A673 (cell line): ENCODE data around the gene MALT1. TPM values are rescaled to one million over a fixed set of nuclear protein-coding genes. Genes with fewer than 3 reads are reported as not detected.

Source experiments
- BruUV-seq: library from RNA; stranded (reverse); fragments of 400-500 nt; replicated peaks from 2 replicates; lab custom pipeline; 2021; lab: Mats Ljungman, UMichigan
- CTCF ChIA-PET: fragments of 300-600 bp; sonication (Branson Sonifier 250); formaldehyde crosslinking; loops from one replicate; lab custom pipeline; 2022; ENCODE audit warnings: antibody characterized with exemption; lab: Charles Lee
- POLR2A ChIA-PET: fragments of 300-600 bp; sonication (Branson Sonifier 250); formaldehyde crosslinking; loops from one replicate; lab custom pipeline; 2022; ENCODE audit warnings: antibody characterized with exemption; ENCODE audit not compliant: low non-redundant PET; lab: Charles Lee
- DNase-seq: peaks from one replicate; pipeline ENCODE4 v3.0.0-alpha.2; 2015; ENCODE audit warnings: low spot score
- H3K27ac ChIP-seq: fragments of 200-600 bp; sonication (generic); 2 replicates; pipeline ENCODE4 v1.5.1; 2016; ENCODE audit warnings: mixed run types, low read depth, mild to moderate bottlenecking, mixed read lengths, antibody characterized with exemption, low read length; ENCODE audit not compliant: poor library complexity, severe bottlenecking
- H3K27me3 ChIP-seq: fragments of 200-600 bp; sonication (generic); replicated peaks from 2 replicates; pipeline ENCODE4 v1.6.1; 2017; ENCODE audit warnings: mixed run types, low read depth, mild to moderate bottlenecking, mixed read lengths, antibody characterized with exemption, low read length; ENCODE audit not compliant: insufficient read depth, poor library complexity
- H3K36me3 ChIP-seq: fragments of 200-600 bp; sonication (generic); 2 replicates; pipeline ENCODE4 v1.6.1; 2016; ENCODE audit warnings: mixed run types, mild to moderate bottlenecking, mixed read lengths, antibody characterized with exemption, low read length; ENCODE audit not compliant: insufficient read depth, poor library complexity, severe bottlenecking
- H3K4me1 ChIP-seq: fragments of 200-600 bp; sonication (generic); 2 replicates; pipeline ENCODE4 v1.6.1; 2017; ENCODE audit warnings: mixed run types, mild to moderate bottlenecking, mixed read lengths, antibody characterized with exemption, low read length; ENCODE audit not compliant: insufficient read depth, poor library complexity, severe bottlenecking
- H3K4me3 ChIP-seq: fragments of 200-600 bp; sonication (generic); 2 replicates; pipeline ENCODE4 v1.5.1; 2016; ENCODE audit warnings: low read depth, mixed run types, mild to moderate bottlenecking, mixed read lengths, low read length; ENCODE audit not compliant: poor library complexity, severe bottlenecking
- H3K9me3 ChIP-seq: fragments of 200-600 bp; sonication (generic); 2 replicates; pipeline ENCODE4 v1.6.1; 2016; ENCODE audit warnings: mixed run types, low read depth, mild to moderate bottlenecking, mixed read lengths, antibody characterized with exemption, low read length; ENCODE audit not compliant: poor library complexity, severe bottlenecking
- EZH2 ChIP-seq: fragments of 200-600 bp; sonication (generic); IDR thresholded peaks from 2 replicates; pipeline ENCODE4 v1.6.1; 2017; ENCODE audit warnings: borderline replicate concordance, low read depth, mild to moderate bottlenecking, mixed read lengths, antibody characterized with exemption, low read length; ENCODE audit not compliant: poor library complexity, severe bottlenecking
- intact Hi-C: fragments of 100-400 bp; cut with micrococcal nuclease; formaldehyde crosslinking; loops from one replicate; pipeline ENCODE4 v1.10.0; 2022; ENCODE audit not compliant: unreplicated experiment
- total RNA-seq: library from RNA; stranded (reverse); gene quantifications from 2 replicates; pipeline ENCODE4 v1.2.3, GENCODE V29; 2021
- TF ChIP-seq, protein P1 (sequence below): fragments of 300-800, 200-600 bp; sonication (generic); conservative IDR thresholded peaks from 2 replicates; pipeline ENCODE4 v1.5.1; 2017; ENCODE audit warnings: low read depth, mild to moderate bottlenecking, antibody characterized with exemption, low read length, moderate library complexity, mixed read lengths

Gene MALT1
- total RNA-seq, 1 experiment from 2014 or later = 23.0 TPM

GRCh38 chr18:58716060-58716756 lies 44.9 kb downstream of the MALT1 start:
- Histone ChIP-seq H3K9me3 (no peaks in the 10 kb centered on the region), H3K4me3 (no peak overlapping the region), H3K4me1 (no peaks in the 10 kb centered on the region), H3K27ac (no peak overlapping the region), H3K36me3 (no peaks in the 10 kb centered on the region), H3K27me3 (no peaks in the 10 kb centered on the region)
- BruUV-seq = no TSS peak
- CTCF ChIA-PET = no interaction called here
- intact Hi-C loops = no loop called here
- DNase-seq = no peak
- POLR2A ChIA-PET = no interaction called here
- TF ChIP-seq, protein P1, sequence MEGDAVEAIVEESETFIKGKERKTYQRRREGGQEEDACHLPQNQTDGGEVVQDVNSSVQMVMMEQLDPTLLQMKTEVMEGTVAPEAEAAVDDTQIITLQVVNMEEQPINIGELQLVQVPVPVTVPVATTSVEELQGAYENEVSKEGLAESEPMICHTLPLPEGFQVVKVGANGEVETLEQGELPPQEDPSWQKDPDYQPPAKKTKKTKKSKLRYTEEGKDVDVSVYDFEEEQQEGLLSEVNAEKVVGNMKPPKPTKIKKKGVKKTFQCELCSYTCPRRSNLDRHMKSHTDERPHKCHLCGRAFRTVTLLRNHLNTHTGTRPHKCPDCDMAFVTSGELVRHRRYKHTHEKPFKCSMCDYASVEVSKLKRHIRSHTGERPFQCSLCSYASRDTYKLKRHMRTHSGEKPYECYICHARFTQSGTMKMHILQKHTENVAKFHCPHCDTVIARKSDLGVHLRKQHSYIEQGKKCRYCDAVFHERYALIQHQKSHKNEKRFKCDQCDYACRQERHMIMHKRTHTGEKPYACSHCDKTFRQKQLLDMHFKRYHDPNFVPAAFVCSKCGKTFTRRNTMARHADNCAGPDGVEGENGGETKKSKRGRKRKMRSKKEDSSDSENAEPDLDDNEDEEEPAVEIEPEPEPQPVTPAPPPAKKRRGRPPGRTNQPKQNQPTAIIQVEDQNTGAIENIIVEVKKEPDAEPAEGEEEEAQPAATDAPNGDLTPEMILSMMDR = no peak
- TF ChIP-seq EZH2 = no peak

GRCh38 chr18:58721566-58722239 lies 50.4 kb downstream of the MALT1 start:
- no peaks in the 10 kb centered on the region for H3K9me3 ChIP-seq
- H3K36me3 ChIP-seq = no peaks in the 10 kb centered on the region
- H3K27me3 ChIP-seq = no peaks in the 10 kb centered on the region
- ChIA-PET POLR2A (no interaction called here), CTCF (no interaction called here)
- TF ChIP-seq, protein P1 = no peak
- TF ChIP-seq EZH2 = no peak
- no peaks in the 10 kb centered on the region for H3K4me1 ChIP-seq
- DNase-seq = no peak
- no TSS peak for BruUV-seq
- H3K27ac ChIP-seq = no peak overlapping the region
- H3K4me3 ChIP-seq = no peak overlapping the region
- intact Hi-C loops = no loop called here

- H3K27me3 ChIP-seq = no peaks in the 10 kb centered on the region
- H3K27ac ChIP-seq = no peak overlapping the region
- H3K36me3 ChIP-seq = no peaks in the 10 kb centered on the region
- H3K9me3 ChIP-seq = no peaks in the 10 kb centered on the region
- no TSS peak for BruUV-seq
- intact Hi-C loops = no loop called here
- TF ChIP-seq EZH2 = no peak
- TF ChIP-seq, protein P1 = no peak
- no peak for DNase-seq
- H3K4me1 ChIP-seq = no peaks in the 10 kb centered on the region
- H3K4me3 ChIP-seq = no peak overlapping the region
- CTCF ChIA-PET = no interaction called here
- POLR2A ChIA-PET = no interaction called here
Measured at GRCh38 chr18:58723810-58724602, 52.7 kb downstream of the MALT1 start.
